GM12878 (cell line): ENCODE results near the gene PDZK1IP1. TPM values are rescaled to one million over a fixed set of nuclear protein-coding genes. Genes with fewer than 3 reads are reported as not detected.

ENCODE experiments used
- ATAC-seq: fragments of 200-7000 bp; cut with Tn5 transposase; 3 replicates; pipeline ENCODE4 v1.9.1; 2020; ENCODE audit warnings: mild to moderate bottlenecking, moderate library complexity
- BruUV-seq: library from RNA; stranded (reverse); fragments of 400-500 nt; replicated peaks from 2 replicates; lab custom pipeline; 2021; lab: Mats Ljungman, UMichigan
- CTCF ChIA-PET: fragments of 300-600 bp; sonication (Branson Sonifier 250); formaldehyde crosslinking; extraction: SDS; loops from one replicate; lab custom pipeline; 2021; ENCODE audit warnings: inconsistent platforms; lab: Yijun Ruan, JAX
- POLR2A ChIA-PET: fragments of 350-600 bp; formaldehyde crosslinking; extraction: SDS; loops from one replicate; lab custom pipeline; 2021; ENCODE audit warnings: inconsistent platforms; lab: Charles Lee
- RAD21 ChIA-PET: fragments of 300-600 bp; sonication (Branson Sonifier 250); formaldehyde crosslinking; loops from one replicate; lab custom pipeline; 2023; ENCODE audit warnings: antibody characterized with exemption; ENCODE audit not compliant: unreplicated experiment; lab: Charles Lee
- SMC1A ChIA-PET: fragments of 300-600 bp; sonication (Branson Sonifier 250); formaldehyde crosslinking; loops from one replicate; lab custom pipeline; 2023; ENCODE audit not compliant: unreplicated experiment, uncharacterized antibody; lab: Charles Lee
- DNase-seq: peaks from one replicate; pipeline ENCODE4 v3.0.0-alpha.2; 2011; ENCODE audit warnings: low read depth, low spot score
- FAIRE-seq: peaks from 3 replicates; lab custom pipeline; 2011; peaks lifted over from hg19 to GRCh38; lab: Jason Lieb, UNC
- H2AFZ ChIP-seq: 2 replicates; pipeline ENCODE4 v1.6.0; 2011; ENCODE audit warnings: low read depth, low read length, control low read depth; ENCODE audit not compliant: control insufficient read depth
- H3K27ac ChIP-seq: 2 replicates; pipeline ENCODE4 v1.5.1; 2011; ENCODE audit warnings: control low read depth; ENCODE audit not compliant: control insufficient read depth, insufficient read depth
- H3K27me3 ChIP-seq, 2 experiments: replicated peaks in 1 of 2; 2 replicates each; pipeline versions ENCODE4 v1.6.0 to v1.6.1; 2011; ENCODE audit warnings: low read length in 1 of 2; ENCODE audit not compliant: control insufficient read depth in 2 of 2, insufficient read depth in 2 of 2
- H3K36me3 ChIP-seq, 2 experiments: 2 replicates each; pipeline ENCODE4 v1.5.1; 2011; ENCODE audit warnings: low read length in 1 of 2; ENCODE audit not compliant: control insufficient read depth in 2 of 2, insufficient read depth in 2 of 2
- H3K4me1 ChIP-seq: 2 replicates; pipeline ENCODE4 v1.6.1; 2011; ENCODE audit warnings: mild to moderate bottlenecking, low read length, moderate library complexity, mixed read lengths; ENCODE audit not compliant: control insufficient read depth, insufficient read depth
- H3K4me2 ChIP-seq: 2 replicates; pipeline ENCODE4 v1.6.0; 2011; ENCODE audit warnings: control low read depth; ENCODE audit not compliant: control insufficient read depth, insufficient read depth
- H3K4me3 ChIP-seq: fragments of 200-600 bp; sonication (generic); 2 replicates; pipeline ENCODE4 v1.5.1; 2016
- H3K79me2 ChIP-seq: 2 replicates; pipeline ENCODE4 v1.6.0; 2011; ENCODE audit warnings: low read length; ENCODE audit not compliant: control insufficient read depth, insufficient read depth
- H3K9ac ChIP-seq: 2 replicates; pipeline ENCODE4 v1.8.0; 2011; ENCODE audit warnings: low read length, control low read depth, mixed read lengths; ENCODE audit not compliant: control insufficient read depth, insufficient read depth
- H3K9me3 ChIP-seq: replicated peaks from 3 replicates; pipeline ENCODE4 v1.5.1; 2011; ENCODE audit warnings: mild to moderate bottlenecking, low read length; ENCODE audit not compliant: control insufficient read depth, insufficient read depth
- H4K20me1 ChIP-seq: 2 replicates; pipeline ENCODE4 v1.6.0; 2011; ENCODE audit not compliant: control insufficient read depth, insufficient read depth
- ASH2L ChIP-seq: fragments of 300-600, 200-600 bp; sonication (generic); IDR thresholded peaks from 2 replicates; pipeline ENCODE4 v1.6.1; 2017; ENCODE audit warnings: low read depth, mild to moderate bottlenecking, borderline replicate concordance
- CREB1 ChIP-seq: IDR thresholded peaks from 2 replicates; pipeline ENCODE4 v1.6.1; 2012; ENCODE audit warnings: low read depth, mild to moderate bottlenecking, inconsistent platforms
- FOXK2 ChIP-seq: fragments of 450-650 bp; IDR thresholded peaks from 2 replicates; pipeline ENCODE4 v1.6.1; 2017; ENCODE audit warnings: mild to moderate bottlenecking, moderate library complexity
- HDGF ChIP-seq: fragments of 450-650 bp; IDR thresholded peaks from 2 replicates; pipeline ENCODE4 v1.6.1; 2016; ENCODE audit warnings: antibody characterized with exemption
- NBN ChIP-seq: fragments of 450-650 bp; IDR thresholded peaks from 2 replicates; pipeline ENCODE4 v1.6.1; 2016
- NFYA ChIP-seq: IDR thresholded peaks from 2 replicates; pipeline ENCODE4 v1.6.1; 2011; ENCODE audit warnings: low read depth, mild to moderate bottlenecking, low read length, improper control_type of control experiment, borderline replicate concordance
- NR2C1 ChIP-seq: fragments of 450-650 bp; IDR thresholded peaks from 2 replicates; pipeline ENCODE4 v1.6.1; 2017; ENCODE audit warnings: antibody characterized with exemption, mild to moderate bottlenecking, moderate library complexity
- PAX5 ChIP-seq: IDR thresholded peaks from 2 replicates; pipeline ENCODE4 v1.6.1; 2011; ENCODE audit warnings: low read depth, low read length, borderline replicate concordance
- TAF1 ChIP-seq: IDR thresholded peaks from 2 replicates; pipeline ENCODE4 v1.6.1; 2011; ENCODE audit warnings: mild to moderate bottlenecking, low read depth, low read length, borderline replicate concordance
- WGBS: methylation state at CpG from one replicate; pipeline ENCODE4 v1.1.6; 2016; ENCODE audit warnings: low lambda C conversion rate; ENCODE audit not compliant: insufficient replicate concordance, insufficient coverage; ENCODE audit errors: missing lambda C conversion rate; 5-methylcytosine and 5-hydroxymethylcytosine counted together
- in situ Hi-C: fragments of 300-500 bp; cut with MboI; formaldehyde crosslinking; loops from 9 replicates; pipeline ENCODE4 v1.14.3; 2018; ENCODE audit warnings: mixed read lengths
- intact Hi-C: fragments of 100-400 bp; cut with micrococcal nuclease; formaldehyde crosslinking; loops from one replicate; pipeline ENCODE4 v1.14.2; 2022; ENCODE audit not compliant: unreplicated experiment
- polyA plus RNA-seq, 11 experiments: library from polyadenylated mRNA; depleted of rRNA in 4 of 11; unstranded in 6 of 11; stranded (reverse) in 5 of 11; fragments of >200 nt; fragmentation: Nextera tagmentation in 4 of 11; fragmentation: Illumina TruSeq in 1 of 11; extraction: Ambion mirVana in 4 of 11; extraction: Trizol in 1 of 11; gene quantifications; 1 replicate in 1 of 11; 2 replicates in 10 of 11; pipeline versions ENCODE4 v1.2.1 to v1.2.3, GENCODE V29; 2011 to 2016; ENCODE audit warnings: inconsistent platforms in 2 of 11, missing spikeins in 2 of 11, low read depth in 1 of 11
- total RNA-seq, 4 experiments: library from RNA; depleted of rRNA in 3 of 4; stranded (reverse); fragments of >200 nt in 3 of 4; fragmentation: Illumina TruSeq in 1 of 4; extraction: Trizol in 1 of 4; gene quantifications; 2 replicates each; pipeline versions ENCODE4 v1.2.1 to v1.2.3, GENCODE V29; 2013 to 2021
- TF ChIP-seq, protein P1 (sequence below), 3 experiments: IDR thresholded peaks in 2 of 3; conservative IDR thresholded peaks in 1 of 3; 2 replicates each; pipeline ENCODE4 v1.5.1; 2011; ENCODE audit warnings: low read depth in 3 of 3, low read length in 3 of 3, mild to moderate bottlenecking in 3 of 3, control low read depth in 2 of 3, moderate library complexity in 2 of 3, inconsistent platforms in 1 of 3, mixed read lengths in 1 of 3; ENCODE audit not compliant: control insufficient read depth in 2 of 3, insufficient read depth in 1 of 3; ENCODE audit errors: extremely low read depth in 1 of 3
- TF ChIP-seq, protein P2 (sequence below): fragments of 450-650 bp; IDR thresholded peaks from 2 replicates; pipeline ENCODE4 v1.6.1; 2018; ENCODE audit warnings: mild to moderate bottlenecking, low read depth, moderate library complexity; ENCODE audit not compliant: partially characterized antibody
- TF ChIP-seq, protein P3 (sequence below): fragments of 450-650 bp; IDR thresholded peaks from 2 replicates; pipeline ENCODE4 v1.6.1; 2017; ENCODE audit warnings: antibody characterized with exemption, mild to moderate bottlenecking, moderate library complexity
- TF ChIP-seq, protein P4 (sequence below): fragments of 450-650 bp; IDR thresholded peaks from 2 replicates; pipeline ENCODE4 v1.6.1; 2017; ENCODE audit warnings: low read depth, mild to moderate bottlenecking, moderate library complexity

The PDZK1IP1 gene
- total and polyA plus RNA-seq, 10 of the 15 experiments (the other 5 are each of a cell fraction or from before 2014, with no cell fraction given), result not detected

DNA sequence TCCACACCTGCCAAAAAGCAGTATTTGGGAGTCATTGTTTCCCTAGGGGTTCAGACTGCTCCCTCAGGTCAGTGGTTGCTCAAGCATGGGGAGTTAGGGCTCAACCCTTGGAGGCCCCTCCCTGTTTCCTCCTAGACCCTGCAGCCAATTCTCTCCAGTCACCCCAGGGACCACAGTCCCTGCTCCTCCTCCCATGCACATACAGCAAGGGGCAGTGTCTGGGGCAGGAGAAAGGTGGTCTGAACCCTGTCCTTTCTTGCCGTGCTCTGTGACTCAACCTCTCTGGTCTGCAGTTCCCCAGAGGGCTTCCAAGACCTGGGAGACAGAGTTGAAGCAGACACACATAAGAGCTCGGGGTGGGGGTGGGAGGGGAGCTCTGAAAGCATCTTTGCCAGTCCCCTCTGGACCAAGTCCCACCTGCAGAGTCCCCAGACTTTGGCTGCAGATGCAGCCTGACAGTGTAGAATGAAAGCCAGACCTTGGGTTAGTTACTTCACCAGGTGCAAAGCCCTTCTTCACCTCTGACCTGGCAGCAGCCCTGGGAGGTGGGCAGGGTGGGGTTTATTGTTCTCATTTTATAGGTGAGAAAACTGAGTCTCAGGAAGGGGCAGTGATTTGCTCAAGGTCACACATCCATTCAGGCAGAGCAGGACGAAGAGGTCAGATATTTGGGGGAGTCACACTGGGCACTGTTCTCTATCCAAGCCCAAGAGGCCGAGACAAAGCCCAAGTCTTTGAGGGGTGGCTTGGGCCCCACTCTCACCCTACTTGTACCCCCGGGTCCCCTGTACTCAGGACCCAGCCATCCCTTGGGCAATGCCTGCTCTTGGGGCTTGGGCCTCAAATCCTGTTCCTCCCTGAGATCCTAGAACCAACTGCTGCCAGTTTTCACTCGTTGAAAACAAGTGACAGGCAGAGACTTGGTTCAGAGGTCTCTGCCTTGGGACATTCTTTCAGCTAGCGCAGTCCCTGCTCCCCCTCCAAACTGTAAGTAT lies 748 bp downstream of the PDZK1IP1 start:
- Histone ChIP-seq H3K4me2 (no peak overlapping the region), H3K27me3 (peaks cover 0 to under 1% of the 10 kb centered on the region in 2 experiments; a peak in 1 of 4 replicates), H3K4me3 (no peak overlapping the region), H3K27ac (no peak overlapping the region), H3K79me2 (no peaks in the 10 kb centered on the region), H3K9ac (no peak overlapping the region), H3K36me3 (no peaks in the 10 kb centered on the region), H4K20me1 (no peaks in the 10 kb centered on the region), H3K9me3 (no peaks in the 10 kb centered on the region), H2AFZ (no peak overlapping the region), H3K4me1 (no peaks in the 10 kb centered on the region)
- FAIRE-seq, result no peak
- no peak for ATAC-seq
- ChIA-PET CTCF (interaction anchor here (1.3 to 6.5 kb wide), 4 partner anchors 10 to 247 kb away, joined by 4 to 71 read pairs (median 10); no protein-coding TSS in a partner anchor), RAD21 (interaction anchor here (0.9 to 1.5 kb wide), 3 partner anchors 10 to 74 kb away, joined by 3 to 5 read pairs (median 5); no protein-coding TSS in a partner anchor), SMC1A (no interaction called here), POLR2A (interaction anchor here (0.6 kb wide), 1 partner anchor 123 kb away, joined by 8 read pairs; no protein-coding TSS in a partner anchor)
- intact Hi-C loops, result no loop called here
- BruUV-seq, result no TSS peak
- DNase-seq, result no peak
- in situ Hi-C loops, result no loop called here
- 2% methylated on average over 7 of the region's 7 CpGs for WGBS
- TF ChIP-seq ASH2L (no peak), NFYA (no peak), HDGF (no peak), CREB1 (no peak), NR2C1 (no peak), FOXK2 (no peak), PAX5 (no peak), TAF1 (no peak), NBN (no peak)
- TF ChIP-seq, protein P1, sequence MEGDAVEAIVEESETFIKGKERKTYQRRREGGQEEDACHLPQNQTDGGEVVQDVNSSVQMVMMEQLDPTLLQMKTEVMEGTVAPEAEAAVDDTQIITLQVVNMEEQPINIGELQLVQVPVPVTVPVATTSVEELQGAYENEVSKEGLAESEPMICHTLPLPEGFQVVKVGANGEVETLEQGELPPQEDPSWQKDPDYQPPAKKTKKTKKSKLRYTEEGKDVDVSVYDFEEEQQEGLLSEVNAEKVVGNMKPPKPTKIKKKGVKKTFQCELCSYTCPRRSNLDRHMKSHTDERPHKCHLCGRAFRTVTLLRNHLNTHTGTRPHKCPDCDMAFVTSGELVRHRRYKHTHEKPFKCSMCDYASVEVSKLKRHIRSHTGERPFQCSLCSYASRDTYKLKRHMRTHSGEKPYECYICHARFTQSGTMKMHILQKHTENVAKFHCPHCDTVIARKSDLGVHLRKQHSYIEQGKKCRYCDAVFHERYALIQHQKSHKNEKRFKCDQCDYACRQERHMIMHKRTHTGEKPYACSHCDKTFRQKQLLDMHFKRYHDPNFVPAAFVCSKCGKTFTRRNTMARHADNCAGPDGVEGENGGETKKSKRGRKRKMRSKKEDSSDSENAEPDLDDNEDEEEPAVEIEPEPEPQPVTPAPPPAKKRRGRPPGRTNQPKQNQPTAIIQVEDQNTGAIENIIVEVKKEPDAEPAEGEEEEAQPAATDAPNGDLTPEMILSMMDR (IDR thresholded peaks at IDR 0.05 in 2 of 3, conservative IDR thresholded peaks at IDR 0.05 in 1 of 3; ENCODE audit: control insufficient read depth in 2 of 3, extremely low read depth in 1 of 3, insufficient read depth in 1 of 3, low read depth in 3 of 3, low read length in 3 of 3), result no peak
- TF ChIP-seq, protein P2, sequence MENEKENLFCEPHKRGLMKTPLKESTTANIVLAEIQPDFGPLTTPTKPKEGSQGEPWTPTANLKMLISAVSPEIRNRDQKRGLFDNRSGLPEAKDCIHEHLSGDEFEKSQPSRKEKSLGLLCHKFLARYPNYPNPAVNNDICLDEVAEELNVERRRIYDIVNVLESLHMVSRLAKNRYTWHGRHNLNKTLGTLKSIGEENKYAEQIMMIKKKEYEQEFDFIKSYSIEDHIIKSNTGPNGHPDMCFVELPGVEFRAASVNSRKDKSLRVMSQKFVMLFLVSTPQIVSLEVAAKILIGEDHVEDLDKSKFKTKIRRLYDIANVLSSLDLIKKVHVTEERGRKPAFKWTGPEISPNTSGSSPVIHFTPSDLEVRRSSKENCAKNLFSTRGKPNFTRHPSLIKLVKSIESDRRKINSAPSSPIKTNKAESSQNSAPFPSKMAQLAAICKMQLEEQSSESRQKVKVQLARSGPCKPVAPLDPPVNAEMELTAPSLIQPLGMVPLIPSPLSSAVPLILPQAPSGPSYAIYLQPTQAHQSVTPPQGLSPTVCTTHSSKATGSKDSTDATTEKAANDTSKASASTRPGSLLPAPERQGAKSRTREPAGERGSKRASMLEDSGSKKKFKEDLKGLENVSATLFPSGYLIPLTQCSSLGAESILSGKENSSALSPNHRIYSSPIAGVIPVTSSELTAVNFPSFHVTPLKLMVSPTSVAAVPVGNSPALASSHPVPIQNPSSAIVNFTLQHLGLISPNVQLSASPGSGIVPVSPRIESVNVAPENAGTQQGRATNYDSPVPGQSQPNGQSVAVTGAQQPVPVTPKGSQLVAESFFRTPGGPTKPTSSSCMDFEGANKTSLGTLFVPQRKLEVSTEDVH, result no peak
- TF ChIP-seq, protein P3, sequence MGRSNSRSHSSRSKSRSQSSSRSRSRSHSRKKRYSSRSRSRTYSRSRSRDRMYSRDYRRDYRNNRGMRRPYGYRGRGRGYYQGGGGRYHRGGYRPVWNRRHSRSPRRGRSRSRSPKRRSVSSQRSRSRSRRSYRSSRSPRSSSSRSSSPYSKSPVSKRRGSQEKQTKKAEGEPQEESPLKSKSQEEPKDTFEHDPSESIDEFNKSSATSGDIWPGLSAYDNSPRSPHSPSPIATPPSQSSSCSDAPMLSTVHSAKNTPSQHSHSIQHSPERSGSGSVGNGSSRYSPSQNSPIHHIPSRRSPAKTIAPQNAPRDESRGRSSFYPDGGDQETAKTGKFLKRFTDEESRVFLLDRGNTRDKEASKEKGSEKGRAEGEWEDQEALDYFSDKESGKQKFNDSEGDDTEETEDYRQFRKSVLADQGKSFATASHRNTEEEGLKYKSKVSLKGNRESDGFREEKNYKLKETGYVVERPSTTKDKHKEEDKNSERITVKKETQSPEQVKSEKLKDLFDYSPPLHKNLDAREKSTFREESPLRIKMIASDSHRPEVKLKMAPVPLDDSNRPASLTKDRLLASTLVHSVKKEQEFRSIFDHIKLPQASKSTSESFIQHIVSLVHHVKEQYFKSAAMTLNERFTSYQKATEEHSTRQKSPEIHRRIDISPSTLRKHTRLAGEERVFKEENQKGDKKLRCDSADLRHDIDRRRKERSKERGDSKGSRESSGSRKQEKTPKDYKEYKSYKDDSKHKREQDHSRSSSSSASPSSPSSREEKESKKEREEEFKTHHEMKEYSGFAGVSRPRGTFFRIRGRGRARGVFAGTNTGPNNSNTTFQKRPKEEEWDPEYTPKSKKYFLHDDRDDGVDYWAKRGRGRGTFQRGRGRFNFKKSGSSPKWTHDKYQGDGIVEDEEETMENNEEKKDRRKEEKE, result no peak
- TF ChIP-seq, protein P4, sequence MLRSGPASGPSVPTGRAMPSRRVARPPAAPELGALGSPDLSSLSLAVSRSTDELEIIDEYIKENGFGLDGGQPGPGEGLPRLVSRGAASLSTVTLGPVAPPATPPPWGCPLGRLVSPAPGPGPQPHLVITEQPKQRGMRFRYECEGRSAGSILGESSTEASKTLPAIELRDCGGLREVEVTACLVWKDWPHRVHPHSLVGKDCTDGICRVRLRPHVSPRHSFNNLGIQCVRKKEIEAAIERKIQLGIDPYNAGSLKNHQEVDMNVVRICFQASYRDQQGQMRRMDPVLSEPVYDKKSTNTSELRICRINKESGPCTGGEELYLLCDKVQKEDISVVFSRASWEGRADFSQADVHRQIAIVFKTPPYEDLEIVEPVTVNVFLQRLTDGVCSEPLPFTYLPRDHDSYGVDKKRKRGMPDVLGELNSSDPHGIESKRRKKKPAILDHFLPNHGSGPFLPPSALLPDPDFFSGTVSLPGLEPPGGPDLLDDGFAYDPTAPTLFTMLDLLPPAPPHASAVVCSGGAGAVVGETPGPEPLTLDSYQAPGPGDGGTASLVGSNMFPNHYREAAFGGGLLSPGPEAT, result no peak
